Astrocyte (in vitro differentiated cells and primary cell): Measurements from ENCODE around the gene ZNF692. TPM values are rescaled to one million over a fixed set of nuclear protein-coding genes. Genes with fewer than 3 reads are reported as not detected.
A peak's percentile ranks its signal among the peaks of the same experiment; 100 is the strongest.

Source experiments
- DNase-seq: peaks from one replicate; pipeline ENCODE4 v3.0.0-alpha.2; 2010; ENCODE audit warnings: low read depth
- FAIRE-seq: peaks from 2 replicates; lab custom pipeline; 2011; peaks lifted over from hg19 to GRCh38; lab: Jason Lieb, UNC
- H2AFZ ChIP-seq: 2 replicates; pipeline ENCODE4 v1.6.0; 2012; ENCODE audit warnings: low read depth, low read length, inconsistent platforms
- H3K27ac ChIP-seq: 2 replicates; pipeline ENCODE4 v1.5.1; 2011; ENCODE audit warnings: low read depth, low read length, inconsistent platforms
- H3K27me3 ChIP-seq: 2 replicates; pipeline ENCODE4 v1.6.0; 2011; ENCODE audit warnings: low read length, inconsistent platforms; ENCODE audit not compliant: insufficient read depth
- H3K36me3 ChIP-seq: 2 replicates; pipeline ENCODE4 v1.5.1; 2011; ENCODE audit warnings: low read length, inconsistent platforms; ENCODE audit not compliant: insufficient read depth
- H3K4me1 ChIP-seq: 2 replicates; pipeline ENCODE4 v1.5.1; 2011; ENCODE audit warnings: low read length, inconsistent platforms; ENCODE audit not compliant: insufficient read depth
- H3K4me2 ChIP-seq: 2 replicates; pipeline ENCODE4 v1.6.0; 2012; ENCODE audit warnings: low read length, inconsistent platforms
- H3K4me3 ChIP-seq: 2 replicates; pipeline ENCODE4 v1.5.1; 2011; ENCODE audit warnings: low read depth, mild to moderate bottlenecking, low read length, inconsistent platforms; ENCODE audit not compliant: insufficient read depth
- H3K79me2 ChIP-seq: 2 replicates; pipeline ENCODE4 v1.6.0; 2012; ENCODE audit warnings: mild to moderate bottlenecking, low read length, inconsistent platforms; ENCODE audit not compliant: insufficient read depth
- H3K9ac ChIP-seq: 2 replicates; pipeline ENCODE4 v1.6.0; 2012; ENCODE audit warnings: mild to moderate bottlenecking, low read length, inconsistent platforms
- H3K9me3 ChIP-seq: 2 replicates; pipeline ENCODE4 v1.5.1; 2012; ENCODE audit warnings: low read depth, mild to moderate bottlenecking, low read length, inconsistent platforms; ENCODE audit not compliant: insufficient read depth
- H4K20me1 ChIP-seq: 2 replicates; pipeline ENCODE4 v1.6.0; 2012; ENCODE audit warnings: low read length, inconsistent platforms; ENCODE audit not compliant: insufficient read depth
- H3K27ac Mint-ChIP-seq: one replicate; pipeline ENCODE4 v1.8.0; 2021; ENCODE audit warnings: mild to moderate bottlenecking, mixed read lengths; ENCODE audit not compliant: unreplicated experiment
- H3K27me3 Mint-ChIP-seq: one replicate; pipeline ENCODE4 v1.8.0; 2021; ENCODE audit warnings: low read depth, mixed read lengths; ENCODE audit not compliant: unreplicated experiment
- H3K36me3 Mint-ChIP-seq: one replicate; pipeline ENCODE4 v1.8.0; 2021; ENCODE audit warnings: low read depth, mixed read lengths; ENCODE audit not compliant: unreplicated experiment
- H3K4me1 Mint-ChIP-seq: one replicate; pipeline ENCODE4 v1.8.0; 2021; ENCODE audit warnings: low read depth, mixed read lengths; ENCODE audit not compliant: unreplicated experiment
- H3K4me3 Mint-ChIP-seq: one replicate; pipeline ENCODE4 v1.8.0; 2021; ENCODE audit warnings: mild to moderate bottlenecking, moderate library complexity, mixed read lengths; ENCODE audit not compliant: unreplicated experiment
- H3K9me3 Mint-ChIP-seq: one replicate; pipeline ENCODE4 v1.8.0; 2021; ENCODE audit warnings: mild to moderate bottlenecking, mixed read lengths; ENCODE audit not compliant: unreplicated experiment
- CTCF ChIP-seq: IDR thresholded peaks from 2 replicates; pipeline ENCODE4 v1.5.1; 2011; ENCODE audit warnings: low read depth, mild to moderate bottlenecking, inconsistent platforms, low read length, moderate library complexity; ENCODE audit not compliant: insufficient read depth
- EZH2 ChIP-seq: IDR thresholded peaks from 2 replicates; pipeline ENCODE4 v1.6.1; 2012; ENCODE audit warnings: mild to moderate bottlenecking, low read length, inconsistent platforms; ENCODE audit not compliant: insufficient read depth
- total RNA-seq: library from RNA; stranded (reverse); gene quantifications from 2 replicates; pipeline ENCODE4 v1.2.1, GENCODE V29; 2021

ZNF692 gene
- total RNA-seq, 1 donor from 2014 or later, result 41.4 TPM

DNA sequence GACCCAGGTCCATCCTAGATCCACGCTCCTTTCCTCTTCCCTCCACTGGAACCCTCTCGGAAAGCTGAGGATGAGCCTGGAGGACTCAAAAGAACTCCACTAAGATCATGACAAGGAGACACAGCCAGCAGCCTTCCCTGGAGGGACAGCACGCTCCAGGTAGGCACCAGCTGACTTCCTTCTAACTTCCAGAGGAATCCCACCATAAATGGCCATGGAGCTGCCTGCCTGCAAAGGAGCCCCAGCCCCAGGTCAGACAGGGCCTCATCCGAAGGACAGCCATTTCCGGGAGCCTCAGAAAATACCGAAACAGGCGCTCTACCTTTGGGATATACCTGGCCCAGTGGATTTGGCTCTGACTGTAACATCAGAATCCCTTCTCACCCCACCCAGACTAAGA is 37.2 kb downstream of the ZNF692 start:
- H3K4me1 Mint-ChIP-seq, result peaks cover 45% of the 10 kb centered on the region
- peak overlapping the region; percentile 91 for H3K27ac Mint-ChIP-seq
- peaks cover 31% of the 10 kb centered on the region for H4K20me1 ChIP-seq
- peaks cover 19% of the 10 kb centered on the region for H3K36me3 Mint-ChIP-seq
- no peak overlapping the region for H2AFZ ChIP-seq
- H3K27me3 ChIP-seq, result no peaks in the 10 kb centered on the region
- H3K4me1 ChIP-seq, result peaks cover 48% of the 10 kb centered on the region
- no peaks in the 10 kb centered on the region for H3K9me3 ChIP-seq
- peak overlapping the region; percentile 90 for H3K4me3 Mint-ChIP-seq
- peak overlapping the region; percentile 95 for H3K27ac ChIP-seq
- FAIRE-seq (no peak), DNase-seq (no peak)
- TF ChIP-seq CTCF (no peak), EZH2 (no peak)
- H3K79me2 ChIP-seq, result peaks cover 87% of the 10 kb centered on the region
- H3K36me3 ChIP-seq, result peaks cover 28% of the 10 kb centered on the region
- H3K9me3 Mint-ChIP-seq, result no peaks in the 10 kb centered on the region
- H3K4me2 ChIP-seq, result peak overlapping the region; percentile 90
- H3K4me3 ChIP-seq, result peak overlapping the region; percentile 52
- H3K27me3 Mint-ChIP-seq, result no peaks in the 10 kb centered on the region
- peak overlapping the region; percentile 99 for H3K9ac ChIP-seq

DNA sequence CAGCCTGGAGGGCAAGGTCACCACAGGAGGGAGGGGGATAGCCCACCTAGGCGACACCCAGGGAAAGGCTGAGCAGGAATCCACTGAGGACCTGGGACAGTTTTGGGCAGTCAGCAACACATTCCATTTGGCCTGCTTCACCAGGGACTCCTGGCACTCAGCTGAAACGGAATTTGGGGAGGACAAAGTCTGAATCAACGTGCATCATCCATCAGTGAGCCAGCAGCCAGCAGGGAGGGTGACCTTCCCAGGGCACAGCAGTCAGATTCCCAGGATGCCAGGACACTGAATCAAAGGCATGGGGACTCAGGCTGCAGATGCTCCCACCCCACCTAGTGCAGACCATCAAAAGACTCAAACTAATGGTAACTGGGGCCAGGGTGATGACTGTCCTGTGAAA is 37.8 kb downstream of the ZNF692 start:
- Histone ChIP-seq H3K9me3 (no peaks in the 10 kb centered on the region), H2AFZ (no peak overlapping the region), H3K4me2 (peak overlapping the region; percentile 90), H3K27ac (peak overlapping the region; percentile 95), H3K4me3 (peak overlapping the region; percentile 52), H3K79me2 (peaks cover 89% of the 10 kb centered on the region), H3K4me1 (peaks cover 47% of the 10 kb centered on the region), H3K36me3 (peaks cover 32% of the 10 kb centered on the region), H4K20me1 (peaks cover 37% of the 10 kb centered on the region), H3K9ac (peak overlapping the region; percentile 99), H3K27me3 (no peaks in the 10 kb centered on the region)
- Mint-ChIP-seq H3K4me1 (peaks cover 44% of the 10 kb centered on the region), H3K4me3 (peak overlapping the region; percentile 90), H3K27ac (peak overlapping the region; percentile 91), H3K9me3 (no peaks in the 10 kb centered on the region), H3K27me3 (no peaks in the 10 kb centered on the region), H3K36me3 (peaks cover 21% of the 10 kb centered on the region)
- FAIRE-seq (no peak), DNase-seq (peak; percentile 87)
- TF ChIP-seq CTCF (no peak), EZH2 (no peak)

GRCh38 chr1:248820041-248820585 is 38.8 kb downstream of the ZNF692 start:
- H3K36me3 Mint-ChIP-seq, result peaks cover 29% of the 10 kb centered on the region
- H3K4me1 ChIP-seq, result peaks cover 47% of the 10 kb centered on the region
- peaks cover 44% of the 10 kb centered on the region for H3K4me1 Mint-ChIP-seq
- H3K27ac Mint-ChIP-seq, result peak overlapping the region; percentile 82
- peak; percentile 3 for TF ChIP-seq CTCF
- TF ChIP-seq EZH2, result no peak
- H2AFZ ChIP-seq, result no peak overlapping the region
- DNase-seq (no peak), FAIRE-seq (no peak)
- H3K9me3 Mint-ChIP-seq, result no peaks in the 10 kb centered on the region
- peak overlapping the region; percentile 64 for H3K9ac ChIP-seq
- no peaks in the 10 kb centered on the region for H3K9me3 ChIP-seq
- H3K27me3 Mint-ChIP-seq, result no peaks in the 10 kb centered on the region
- peaks cover 42% of the 10 kb centered on the region for H3K36me3 ChIP-seq
- peaks cover 42% of the 10 kb centered on the region for H4K20me1 ChIP-seq
- peak overlapping the region; percentile 90 for H3K4me2 ChIP-seq
- no peaks in the 10 kb centered on the region for H3K27me3 ChIP-seq
- H3K79me2 ChIP-seq, result peaks cover 90% of the 10 kb centered on the region
- H3K4me3 Mint-ChIP-seq, result no peak overlapping the region
- no peak overlapping the region for H3K4me3 ChIP-seq
- peak overlapping the region; percentile 95 for H3K27ac ChIP-seq
